Activated B cell treated with CpG ODN at 0.5 μM for 24 hours (primary cell): Measurements from ENCODE around the gene PNPLA2. TPM values are rescaled to one million over a fixed set of nuclear protein-coding genes. Genes with fewer than 3 reads are reported as not detected.

Experiments used
- ATAC-seq: fragments of 200-7000 bp; cut with Tn5 transposase; one replicate; pipeline ENCODE4 v1.10.0; 2021; ENCODE audit warnings: low read depth, mild to moderate bottlenecking, moderate library complexity
- CTCF ChIA-PET: fragments of 350-600 bp; sonication (Branson Sonifier 250); formaldehyde crosslinking; loops from one replicate; lab custom pipeline; 2021; ENCODE audit warnings: antibody characterized with exemption; lab: Charles Lee
- POLR2A ChIA-PET: fragments of 350-600 bp; sonication (Branson Sonifier 250); formaldehyde crosslinking; loops from one replicate; lab custom pipeline; 2021; ENCODE audit warnings: antibody characterized with exemption; lab: Charles Lee
- DNase-seq: peaks from one replicate; pipeline ENCODE4 v3.0.0; 2022
- H3K27ac Mint-ChIP-seq: one replicate; pipeline ENCODE4 v1.8.0; 2020; ENCODE audit warnings: mixed read lengths
- H3K27me3 Mint-ChIP-seq: one replicate; pipeline ENCODE4 v1.8.0; 2021; ENCODE audit warnings: mixed read lengths
- H3K36me3 Mint-ChIP-seq: one replicate; pipeline ENCODE4 v1.8.0; 2021; ENCODE audit warnings: low read depth, mixed read lengths
- H3K4me1 Mint-ChIP-seq: one replicate; pipeline ENCODE4 v1.8.0; 2021; ENCODE audit warnings: mixed read lengths
- H3K4me3 Mint-ChIP-seq: one replicate; pipeline ENCODE4 v1.8.0; 2020; ENCODE audit warnings: mild to moderate bottlenecking, mixed read lengths
- H3K9me3 Mint-ChIP-seq: one replicate; pipeline ENCODE4 v1.8.0; 2020; ENCODE audit warnings: mixed read lengths
- intact Hi-C: fragments of 100-400 bp; cut with micrococcal nuclease; formaldehyde crosslinking; loops from one replicate; pipeline ENCODE4 v1.15.1; 2024
- total RNA-seq: library from RNA; stranded (reverse); gene quantifications from 2 replicates; pipeline ENCODE4 v1.2.3, GENCODE V29; 2022
- TF ChIP-seq, protein P1 (sequence below): fragments of 200-600 bp; IDR thresholded peaks from one replicate; pipeline ENCODE4 v1.8.0; 2022; ENCODE audit warnings: antibody characterized with exemption, mild to moderate bottlenecking

Gene PNPLA2
- total RNA-seq, 1 donor from 2014 or later, result 53.2 TPM

- ATAC-seq (no peak), DNase-seq (no peak)
- peaks cover 5% of the 10 kb centered on the region for H3K4me1 Mint-ChIP-seq
- POLR2A ChIA-PET, result no interaction called here
- peaks cover 12% of the 10 kb centered on the region for H3K36me3 Mint-ChIP-seq
- intact Hi-C loops, result no loop called here
- no peaks in the 10 kb centered on the region for H3K9me3 Mint-ChIP-seq
- H3K27me3 Mint-ChIP-seq, result peaks cover 2% of the 10 kb centered on the region
- TF ChIP-seq, protein P1, sequence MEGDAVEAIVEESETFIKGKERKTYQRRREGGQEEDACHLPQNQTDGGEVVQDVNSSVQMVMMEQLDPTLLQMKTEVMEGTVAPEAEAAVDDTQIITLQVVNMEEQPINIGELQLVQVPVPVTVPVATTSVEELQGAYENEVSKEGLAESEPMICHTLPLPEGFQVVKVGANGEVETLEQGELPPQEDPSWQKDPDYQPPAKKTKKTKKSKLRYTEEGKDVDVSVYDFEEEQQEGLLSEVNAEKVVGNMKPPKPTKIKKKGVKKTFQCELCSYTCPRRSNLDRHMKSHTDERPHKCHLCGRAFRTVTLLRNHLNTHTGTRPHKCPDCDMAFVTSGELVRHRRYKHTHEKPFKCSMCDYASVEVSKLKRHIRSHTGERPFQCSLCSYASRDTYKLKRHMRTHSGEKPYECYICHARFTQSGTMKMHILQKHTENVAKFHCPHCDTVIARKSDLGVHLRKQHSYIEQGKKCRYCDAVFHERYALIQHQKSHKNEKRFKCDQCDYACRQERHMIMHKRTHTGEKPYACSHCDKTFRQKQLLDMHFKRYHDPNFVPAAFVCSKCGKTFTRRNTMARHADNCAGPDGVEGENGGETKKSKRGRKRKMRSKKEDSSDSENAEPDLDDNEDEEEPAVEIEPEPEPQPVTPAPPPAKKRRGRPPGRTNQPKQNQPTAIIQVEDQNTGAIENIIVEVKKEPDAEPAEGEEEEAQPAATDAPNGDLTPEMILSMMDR, result no peak
- no peak overlapping the region for H3K27ac Mint-ChIP-seq
- no peak overlapping the region for H3K4me3 Mint-ChIP-seq
- CTCF ChIA-PET, result no interaction called here
Measured at GRCh38 chr11:788009-788640, 30.6 kb upstream of the PNPLA2 start.

DNA sequence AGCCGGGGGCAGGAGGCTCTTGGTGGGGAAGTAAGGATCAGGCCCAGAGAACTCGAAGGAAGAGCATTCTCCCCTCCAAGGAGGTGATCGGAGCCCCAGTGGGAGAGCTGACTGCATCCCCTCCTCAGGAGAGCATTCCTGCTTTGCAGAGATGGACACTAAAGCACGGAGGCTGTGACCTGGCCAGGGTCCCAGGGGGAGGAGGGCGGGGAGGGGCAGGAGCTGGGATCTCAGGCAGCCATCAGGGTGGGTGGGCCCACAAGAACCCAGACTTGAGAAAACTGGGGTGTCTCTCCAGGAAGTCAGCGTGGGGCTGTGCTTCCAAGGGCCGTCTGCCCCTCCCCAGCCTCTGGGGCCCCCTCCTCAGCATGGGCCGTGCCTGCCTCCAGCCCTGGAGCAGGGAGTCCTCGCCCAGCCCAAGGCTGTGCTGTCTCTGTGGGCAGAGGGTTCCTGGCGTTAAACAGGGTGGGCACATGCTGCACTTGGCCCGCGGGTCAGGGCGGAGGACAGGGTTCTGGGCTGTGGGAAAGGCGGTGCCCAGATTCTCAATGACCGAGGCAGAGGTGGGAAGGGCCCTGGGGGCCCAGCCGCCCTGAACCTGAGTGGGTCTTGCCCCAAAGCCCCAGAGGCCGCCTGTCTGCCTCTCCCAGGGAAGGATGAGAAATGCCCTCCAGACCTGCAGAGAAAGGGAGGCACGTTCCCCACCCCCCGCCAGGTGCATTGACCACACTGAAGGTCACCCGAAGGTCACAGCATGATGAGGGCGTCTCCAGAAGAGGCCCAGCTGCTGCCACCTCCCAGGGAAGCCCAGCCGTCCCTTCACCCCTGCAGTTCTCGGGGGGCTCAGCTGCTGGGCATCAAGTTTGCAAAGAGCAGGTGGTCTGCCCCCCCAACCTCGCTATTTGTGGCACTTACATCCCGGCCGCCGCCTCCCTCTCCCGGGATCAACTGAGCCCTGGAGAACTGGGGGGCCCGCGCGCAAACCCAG is 29.5 kb upstream of the PNPLA2 start:
- H3K27me3 Mint-ChIP-seq, result peaks cover 2% of the 10 kb centered on the region
- H3K36me3 Mint-ChIP-seq, result peaks cover 18% of the 10 kb centered on the region
- intact Hi-C loops, result no loop called here
- peaks cover 5% of the 10 kb centered on the region for H3K4me1 Mint-ChIP-seq
- DNase-seq, result no peak
- H3K27ac Mint-ChIP-seq, result no peak overlapping the region
- ChIA-PET CTCF (no interaction called here), POLR2A (interaction anchor here (1.0 kb wide), 1 partner anchor 20 kb away, joined by 3 read pairs; the partner anchor contains the start of gene RPLP2)
- TF ChIP-seq, protein P1, result no peak
- ATAC-seq, result no peak
- H3K4me3 Mint-ChIP-seq, result peak overlapping the region; percentile 35
- no peaks in the 10 kb centered on the region for H3K9me3 Mint-ChIP-seq

DNA sequence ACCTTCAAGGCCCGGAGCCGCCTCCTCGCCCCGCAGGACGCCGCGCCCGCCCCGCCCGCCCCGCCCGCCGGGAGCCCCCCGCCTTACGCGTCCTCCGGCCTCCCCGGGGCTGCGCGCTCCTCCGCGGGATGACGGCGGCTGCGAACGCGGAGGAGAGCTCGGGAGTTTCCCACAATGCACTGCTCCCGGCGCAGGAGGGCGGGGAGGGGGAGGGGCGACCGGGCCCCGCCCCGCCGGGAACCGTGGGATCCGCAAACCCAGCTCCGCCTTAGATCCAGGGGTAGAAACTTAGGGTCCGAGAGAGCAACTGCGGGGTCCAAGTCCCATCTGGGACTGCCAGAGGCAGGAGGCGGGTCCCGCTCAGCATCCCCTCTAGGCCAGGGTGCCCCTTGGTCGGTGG is 28.8 kb upstream of the PNPLA2 start, which contains the start of gene CEND1:
Gene CEND1 (minus strand): TSS at position 148 of the 400 bp plus-strand sequence. CDS start 1,514 bp downstream, outside the sequence.
- Mint-ChIP-seq H3K27me3 (peaks cover 2% of the 10 kb centered on the region), H3K27ac (no peak within 1 kb of the TSS), H3K36me3 (peaks cover 19% of the 10 kb centered on the region), H3K4me1 (peaks cover 7% of the 10 kb centered on the region), H3K9me3 (no peaks in the 10 kb centered on the region), H3K4me3 (peak within 1 kb of the TSS; percentile 35)
- POLR2A ChIA-PET, result interaction anchor here (1.0 kb wide), 1 partner anchor 19 kb away, joined by 3 read pairs; the partner anchor contains the start of gene RPLP2
- TF ChIP-seq, protein P1, result no peak
- DNase-seq (no peak), ATAC-seq (peak; percentile 68)
- CTCF ChIA-PET, result no interaction called here
- intact Hi-C loops, result no loop called here

DNA sequence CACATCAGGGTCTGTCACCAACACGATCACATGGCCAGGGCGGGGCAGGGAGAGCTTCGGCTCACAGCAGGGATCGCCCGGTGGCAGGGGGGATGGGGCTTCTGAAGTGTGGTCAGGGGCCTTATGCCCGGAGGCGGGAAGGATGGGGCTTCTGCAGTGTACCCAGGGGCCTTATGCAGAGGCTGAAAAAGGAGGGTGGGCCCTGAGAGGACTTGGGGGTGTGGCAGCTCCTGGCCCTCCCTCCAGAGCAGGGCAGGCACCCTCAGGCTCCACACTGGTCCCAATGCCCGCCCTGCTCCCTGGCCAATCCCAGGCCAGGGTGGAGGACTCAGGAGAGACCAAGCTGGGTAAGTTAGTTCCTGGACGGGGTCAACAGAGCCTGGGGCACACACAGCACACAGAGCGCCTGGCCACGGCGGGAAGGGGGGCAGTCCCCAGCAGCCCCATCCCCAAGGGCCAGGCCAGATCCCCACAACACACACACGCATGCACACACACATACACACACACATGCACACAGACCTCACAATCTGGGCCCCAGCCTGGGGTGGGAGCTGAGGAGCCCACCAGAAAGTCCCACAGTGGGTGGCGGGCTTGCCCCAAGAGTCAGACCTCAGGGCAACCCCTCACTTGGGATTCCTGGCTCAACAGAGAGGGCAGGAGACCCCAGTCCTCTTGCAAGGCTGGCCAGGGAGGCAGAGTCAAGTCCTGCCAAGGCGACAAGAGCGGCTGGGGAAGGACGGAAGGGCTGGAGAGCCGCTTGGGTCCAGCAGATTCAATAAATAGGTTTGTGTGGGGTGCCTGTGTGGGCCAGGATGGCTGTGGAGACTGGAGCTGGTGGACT is 27.8 kb upstream of the PNPLA2 start:
- intact Hi-C loops, result no loop called here
- ATAC-seq, result no peak
- Mint-ChIP-seq H3K4me3 (no peak overlapping the region), H3K27me3 (peaks cover 2% of the 10 kb centered on the region), H3K27ac (no peak overlapping the region), H3K36me3 (peaks cover 20% of the 10 kb centered on the region), H3K9me3 (no peaks in the 10 kb centered on the region), H3K4me1 (peaks cover 13% of the 10 kb centered on the region)
- CTCF ChIA-PET, result no interaction called here
- TF ChIP-seq, protein P1, result no peak
- no peak for DNase-seq
- POLR2A ChIA-PET, result interaction anchor here (0.6 kb wide), 1 partner anchor 1341 kb away, joined by 6 read pairs; no protein-coding TSS in a partner anchor
